Peyer's patch (tissue), 4 donors: Measurements from ENCODE around the gene TBC1D3E. TPM values are rescaled to one million over a fixed set of nuclear protein-coding genes. Genes with fewer than 3 reads are reported as not detected.
"Not testable (repeated sequence)": the region's sequence is repeated elsewhere in the genome, so short reads cannot be mapped to it uniquely, and the experiment has no call there.

Experiments
- DNase-seq, 3 donors: peaks; one replicate each; pipeline ENCODE4 v3.0.0-alpha.2; 2017 to 2019
- H3K27ac ChIP-seq, 4 donors: fragments of 200-600 bp; sonication (generic); one replicate each; pipeline ENCODE4 v1.5.1; 2016 to 2019
- H3K27me3 ChIP-seq, 2 donors: fragments of 200-600 bp; sonication (generic); one replicate each; pipeline ENCODE4 v1.5.1; 2019
- H3K36me3 ChIP-seq, 3 donors: fragments of 200-600 bp; sonication (generic); one replicate each; pipeline ENCODE4 v1.5.1; 2016 to 2019
- H3K4me1 ChIP-seq, 4 donors: fragments of 200-600 bp; sonication (generic); one replicate each; pipeline ENCODE4 v1.5.1; 2016 to 2019
- H3K4me3 ChIP-seq, 4 donors: fragments of 200-600 bp; sonication (generic); 1 replicate in 3 of 4; 2 replicates in 1 of 4; pipeline ENCODE4 v1.5.1; 2016 to 2019; ENCODE audit warnings: mild to moderate bottlenecking in 1 of 4
- H3K9me3 ChIP-seq, 4 donors: fragments of 200-600 bp; sonication (generic); one replicate each; pipeline ENCODE4 v1.5.1; 2016 to 2019; ENCODE audit warnings: mild to moderate bottlenecking in 1 of 4
- small RNA-seq, 2 donors: library from RNA; depleted of rRNA; stranded (forward); fragments of <200 nt; gene quantifications; one replicate each; pipeline ENCODE3, GENCODE V24; 2016
- total RNA-seq, 4 donors: library from RNA; depleted of rRNA; stranded (reverse); fragments of >200 nt; gene quantifications; one replicate each; pipeline ENCODE4 v1.1.0, GENCODE V29; 2016

The TBC1D3E gene
- total RNA-seq: not detected

GRCh38 chr17:38127651-38128050, at the start of gene TBC1D3E:
Gene TBC1D3E, plus strand, starts transcription at chr17:38127951. Its CDS starts 1,545 bp downstream, at chr17:38129496.
- H3K9me3 ChIP-seq, H3K36me3 ChIP-seq, H3K27ac ChIP-seq, DNase-seq, H3K4me1 ChIP-seq, H3K27me3 ChIP-seq, H3K4me3 ChIP-seq: not testable (repeated sequence)

GRCh38 chr17:38087344-38087743, 40.4 kb upstream of the TBC1D3E start:
- not testable (repeated sequence) for H3K4me3 ChIP-seq, H3K27ac ChIP-seq, H3K36me3 ChIP-seq, H3K4me1 ChIP-seq, DNase-seq, H3K9me3 ChIP-seq, H3K27me3 ChIP-seq

GRCh38 chr17:38088120-38088519, 39.6 kb upstream of the TBC1D3E start:
- not testable (repeated sequence) for H3K9me3 ChIP-seq, H3K27me3 ChIP-seq, H3K27ac ChIP-seq, H3K36me3 ChIP-seq, H3K4me3 ChIP-seq, H3K4me1 ChIP-seq
- DNase-seq: peak in 1 of 3 donors; percentile 9

- H3K4me3 ChIP-seq, DNase-seq, H3K9me3 ChIP-seq, H3K4me1 ChIP-seq, H3K36me3 ChIP-seq, H3K27ac ChIP-seq, H3K27me3 ChIP-seq: not testable (repeated sequence)
Measured at GRCh38 chr17:38094059-38094694, 33.6 kb upstream of the TBC1D3E start.

GRCh38 chr17:38099262-38099661, 28.5 kb upstream of the TBC1D3E start:
- not testable (repeated sequence) for H3K9me3 ChIP-seq, H3K27me3 ChIP-seq, H3K36me3 ChIP-seq, H3K4me3 ChIP-seq, DNase-seq, H3K27ac ChIP-seq, H3K4me1 ChIP-seq

- H3K9me3 ChIP-seq, H3K27me3 ChIP-seq, H3K27ac ChIP-seq, H3K36me3 ChIP-seq, DNase-seq, H3K4me1 ChIP-seq, H3K4me3 ChIP-seq: not testable (repeated sequence)
Measured at GRCh38 chr17:38119829-38120228, 7.9 kb upstream of the TBC1D3E start.

GRCh38 chr17:38134860-38135259, 7.1 kb downstream of the TBC1D3E start:
- not testable (repeated sequence) for H3K4me1 ChIP-seq, H3K27ac ChIP-seq, H3K36me3 ChIP-seq, DNase-seq, H3K4me3 ChIP-seq, H3K27me3 ChIP-seq, H3K9me3 ChIP-seq

Small RNAs within 50 kb of the gene (small RNA-seq; reads per million reads assigned to genes)
- gene RF00019: 0 reads per million in 2 donors
- gene RNA5SP526: 0 reads per million in 2 donors

Other genes with a start within 250 kb of the TBC1D3E start
- gene TBC1D3K, start 203.5 kb upstream of the TBC1D3E start, total RNA-seq: under 1 TPM in 1 of 4 donors, not detected in 3; 0.76 TPM
- gene TBC1D3L, start 138.9 kb upstream of the TBC1D3E start, total RNA-seq: 10 to 100 TPM; 19.1 to 60.9 (median 41.7) TPM
- gene TBC1D3D, start 124.0 kb upstream of the TBC1D3E start, total RNA-seq: 1 to 10 TPM in 1 of 4 donors, not detected in 3; 1.7 TPM
- gene TBC1D3C, start 59.3 kb upstream of the TBC1D3E start, total RNA-seq: 1 to 10 TPM in 1 of 4 donors, not detected in 3; 1.0 TPM
- gene TBC1D3, start 64.6 kb downstream of the TBC1D3E start, total RNA-seq: not detected
- gene MRPL45, start 169.2 kb downstream of the TBC1D3E start, total RNA-seq: 10 to 100 TPM in 3 of 4 donors, 1 to 10 TPM in 1; 6.6 to 23.8 (median 17.8) TPM
- gene GPR179, start 216.0 kb downstream of the TBC1D3E start, total RNA-seq: under 1 TPM in 2 of 4 donors, not detected in 2; 0.13 to 0.18 TPM
- 10 to 100 TPM; 14.2 to 24.5 (median 16.1) TPM for gene SOCS7, start 223.9 kb downstream of the TBC1D3E start, total RNA-seq